Measurements from ENCODE around the gene PRSS56. TPM values are rescaled to one million over a fixed set of nuclear protein-coding genes. Genes with fewer than 3 reads are reported as not detected.

The PRSS56 gene
- total RNA-seq, 1 donor from 2014 or later = not detected

- no peak for DNase-seq (ENCODE audit: low spot score)
These were observed 34.2 kb upstream of the PRSS56 start for GRCh38 chr2:232485757-232486557.

DNA sequence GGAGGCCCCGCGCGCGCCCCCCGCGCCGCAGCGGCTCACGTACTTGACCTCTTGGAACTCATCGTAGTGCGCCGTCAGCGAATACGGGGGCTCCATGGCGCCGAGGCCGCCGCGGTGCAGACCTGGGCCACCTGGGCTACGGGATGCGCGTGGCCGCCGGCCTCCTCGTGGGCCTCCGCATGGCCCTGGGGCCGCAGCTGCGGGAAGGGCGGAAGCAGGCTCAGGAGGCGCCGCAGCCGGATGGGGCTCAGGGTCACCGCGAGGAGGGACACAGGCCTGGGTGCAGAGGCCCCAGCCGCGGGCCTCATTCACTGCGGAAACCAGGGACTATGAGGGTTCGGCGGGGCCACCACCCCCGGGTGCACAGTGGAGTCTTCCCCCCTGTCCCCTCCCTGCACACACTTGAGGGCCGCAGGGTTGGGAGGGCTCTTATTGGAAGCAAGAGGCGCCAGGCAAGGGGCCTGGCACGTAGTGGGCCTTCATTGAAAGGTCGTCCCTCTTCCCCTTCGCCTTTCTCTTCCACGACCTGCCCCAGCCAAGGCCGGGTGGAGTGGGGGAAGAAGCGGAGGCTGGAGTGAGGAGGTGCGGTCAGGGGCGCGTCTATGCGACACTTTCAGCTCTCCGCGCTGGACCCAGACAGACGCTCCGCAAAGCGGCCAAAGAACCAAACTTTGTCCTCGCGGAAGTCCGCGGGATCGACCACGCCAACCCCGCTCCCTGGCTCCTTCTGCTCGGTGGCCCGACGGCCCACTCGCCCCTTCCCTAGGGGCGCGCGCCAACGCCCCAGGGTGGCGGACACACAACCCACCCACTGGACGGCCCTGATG, 33.4 kb upstream of the PRSS56 start:
- ATAC-seq = no peak
- no peak for DNase-seq (ENCODE audit: low spot score)

More at GRCh38 chr2:232485757-232486557, 34.2 kb upstream of the PRSS56 start:
- ATAC-seq = no peak

DNA sequence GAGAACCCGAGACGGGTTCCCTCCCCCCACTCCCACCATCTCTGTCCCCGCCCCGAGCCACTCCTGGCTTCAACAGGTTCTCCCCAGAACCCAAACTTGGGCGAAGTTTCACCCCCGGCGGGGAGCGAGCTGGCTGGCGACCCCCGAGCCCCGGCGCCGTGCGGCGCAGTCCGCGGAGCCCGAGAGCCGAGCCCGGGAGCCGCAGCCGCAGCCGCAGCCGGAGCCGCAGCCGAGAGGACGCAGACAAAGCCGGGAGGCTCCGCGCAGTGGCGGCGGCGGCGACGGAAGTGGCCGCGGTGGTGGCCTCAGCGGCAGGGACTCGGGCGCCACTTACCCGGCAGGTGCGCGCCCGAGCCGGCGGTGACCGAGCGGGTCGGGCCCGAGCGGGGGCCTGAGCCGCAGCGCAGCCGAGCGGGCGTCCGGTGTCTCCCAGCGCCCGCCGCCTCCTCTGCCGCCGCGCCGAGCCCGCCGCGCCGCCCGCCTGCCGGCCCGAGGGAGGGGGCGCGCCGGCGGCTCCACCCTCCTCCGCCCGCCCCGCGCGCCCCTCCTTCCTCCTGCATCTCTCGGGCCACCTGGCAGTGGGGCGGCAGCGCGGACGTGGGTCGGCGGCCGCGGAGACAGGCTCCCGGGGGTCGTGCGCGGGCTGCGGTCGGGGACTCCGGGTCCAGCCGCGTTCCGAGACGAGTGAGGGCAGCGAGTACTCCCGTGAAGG, 32.6 kb upstream of the PRSS56 start, which contains the start of gene ECEL1:
Gene ECEL1 (minus strand): TSS at position 450 of the 712 bp plus-strand sequence. CDS start 1,181 bp downstream, outside the sequence.
- DNase-seq (ENCODE audit: low spot score) (no peak), ATAC-seq (no peak)

DNA sequence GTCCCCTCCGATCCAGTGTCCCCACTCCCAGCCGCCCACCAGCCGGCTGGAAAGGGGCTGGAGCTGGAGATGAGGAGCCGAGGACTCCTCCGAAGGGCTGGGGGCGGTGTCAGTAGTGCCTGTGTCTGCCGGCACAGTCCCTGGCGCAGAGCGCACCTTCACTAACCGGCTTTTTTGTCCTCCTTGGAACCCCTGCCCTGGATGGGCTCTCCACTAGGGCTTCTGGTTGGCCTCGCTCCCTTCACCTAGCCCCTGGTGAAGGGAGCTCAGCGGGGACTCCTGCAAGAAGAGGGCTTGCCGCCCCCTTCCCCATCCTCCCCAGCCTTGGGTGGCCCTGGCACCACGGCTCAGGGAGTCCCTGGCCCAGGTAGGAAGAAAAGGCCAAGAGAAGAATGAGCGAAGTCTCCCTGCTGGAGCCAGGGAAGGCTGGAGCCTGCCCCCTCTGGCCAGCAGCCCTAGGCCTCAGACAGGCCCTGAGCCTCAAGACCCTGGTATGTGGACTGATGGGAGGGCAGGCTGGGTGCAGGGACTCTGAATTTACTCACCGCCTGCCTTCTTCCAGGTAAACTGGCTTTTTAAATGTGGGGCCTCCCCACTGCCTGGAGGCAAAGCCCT, 32.0 kb upstream of the PRSS56 start:
- no peak for DNase-seq (ENCODE audit: low spot score)
- no peak for ATAC-seq

- no peak for DNase-seq (ENCODE audit: low spot score)
These were observed 31.4 kb upstream of the PRSS56 start for GRCh38 chr2:232488721-232489300.

DNA sequence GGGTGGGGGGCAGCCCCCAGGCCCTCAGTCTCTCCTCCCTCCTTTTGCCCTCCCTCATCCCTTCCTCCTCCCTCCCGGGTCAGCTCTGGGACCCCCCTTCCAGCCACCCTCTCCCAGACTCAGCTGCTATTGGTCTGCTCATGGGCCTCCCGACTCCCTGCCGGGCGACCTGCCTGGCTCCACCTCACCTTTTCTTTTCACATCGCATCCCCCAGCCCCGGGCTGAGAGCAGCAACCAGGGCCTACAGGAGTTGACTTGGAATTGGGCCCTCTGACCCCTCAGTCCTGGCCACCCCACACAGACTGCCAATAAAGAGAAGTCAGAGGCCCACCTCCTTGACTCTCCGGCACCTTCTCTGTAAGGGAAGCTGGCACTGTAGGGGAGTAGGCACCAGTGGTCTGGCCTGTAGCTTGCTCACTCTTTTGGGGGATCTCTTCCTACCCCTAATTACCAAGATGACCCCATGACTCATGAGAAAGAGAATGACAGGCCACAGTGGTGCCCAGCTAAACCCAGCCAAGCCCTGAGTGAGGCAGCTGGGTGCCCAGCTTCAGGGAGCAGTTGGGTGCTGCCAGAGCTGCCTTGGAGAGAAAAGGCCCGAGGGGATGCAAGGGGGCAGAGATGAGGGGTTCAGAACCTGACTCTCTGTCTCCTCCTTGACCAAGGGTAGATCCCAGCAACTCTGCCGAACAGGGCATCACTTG, 30.5 kb upstream of the PRSS56 start:
- ATAC-seq (no peak), DNase-seq (ENCODE audit: low spot score) (no peak)

More at GRCh38 chr2:232488721-232489300, 31.4 kb upstream of the PRSS56 start:
- ATAC-seq = no peak

DNA sequence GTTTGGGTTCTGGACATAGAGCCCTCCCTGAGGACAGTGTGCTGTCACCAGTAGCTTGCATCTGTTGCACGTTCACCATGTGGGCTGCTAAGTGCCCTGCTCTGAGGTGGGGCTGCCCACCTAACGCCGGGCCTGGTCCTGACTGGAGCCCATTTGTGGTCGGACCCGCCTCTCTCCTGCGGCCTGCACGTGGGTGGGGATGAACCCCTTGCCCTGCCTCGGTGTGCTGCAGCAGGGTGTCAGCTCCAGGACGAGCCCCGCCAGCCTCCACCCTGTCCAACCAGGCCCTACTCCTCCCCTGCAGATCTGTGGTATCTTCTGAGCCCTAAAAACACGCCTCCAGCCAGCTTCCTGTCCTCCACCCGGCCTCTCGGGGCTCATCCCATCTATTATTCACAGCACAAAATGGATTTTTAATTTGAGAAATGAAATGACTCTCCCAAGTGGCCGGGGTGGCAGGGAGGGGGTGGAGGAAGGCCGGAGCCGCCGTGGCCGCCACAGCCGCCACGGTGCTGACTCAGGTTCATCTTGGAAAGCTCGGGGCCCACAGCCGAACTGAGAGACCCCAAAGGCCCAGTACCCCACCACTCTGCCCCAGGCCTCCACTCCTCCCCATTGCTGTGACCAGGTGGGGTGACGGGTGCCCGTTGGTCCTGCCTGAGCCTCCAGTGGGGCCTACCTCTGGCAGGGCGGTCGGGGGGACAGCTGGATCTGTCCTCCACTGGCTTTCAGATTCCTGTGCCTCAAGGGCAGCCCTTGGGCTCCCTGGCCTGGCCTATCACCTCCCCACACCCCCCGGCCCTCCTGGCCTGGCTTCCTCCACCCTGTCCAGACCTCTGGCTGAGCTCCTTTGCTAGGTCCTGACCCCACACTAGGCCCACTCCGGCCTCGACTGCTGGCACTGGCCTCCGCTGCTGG, 29.7 kb upstream of the PRSS56 start:
- no peak for ATAC-seq
- no peak for DNase-seq (ENCODE audit: low spot score)

DNA sequence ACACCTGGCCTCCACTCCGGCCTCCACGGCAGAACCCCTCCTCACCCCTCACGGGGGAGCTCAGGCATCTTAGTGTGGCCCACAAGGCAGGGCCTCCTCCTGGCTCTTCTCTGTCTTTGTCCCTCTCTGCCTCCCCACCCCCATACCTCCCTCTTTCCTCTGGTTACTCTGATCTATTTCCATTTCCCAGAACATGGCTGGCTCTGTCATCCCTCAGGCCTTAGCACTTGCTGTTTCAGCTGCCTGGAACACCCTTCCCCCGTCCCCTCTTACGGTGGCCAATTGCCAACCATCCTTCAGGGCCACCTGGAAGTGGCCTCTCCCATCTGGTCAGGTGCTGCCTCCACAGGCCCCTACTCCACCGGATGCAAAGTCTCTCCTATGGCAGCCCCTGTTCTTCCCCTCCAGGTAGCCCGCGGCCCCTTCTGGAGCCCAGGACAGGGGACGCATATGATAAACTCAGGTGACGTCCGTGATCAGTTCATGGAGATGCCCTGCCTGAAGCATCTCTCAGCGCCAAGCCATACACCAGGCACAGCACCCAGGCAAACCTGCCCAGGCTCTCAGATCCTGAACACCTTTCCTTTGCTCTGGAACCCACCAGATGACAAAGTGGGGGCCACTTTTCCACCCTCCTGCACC, 28.9 kb upstream of the PRSS56 start:
- DNase-seq (ENCODE audit: low spot score) (no peak), ATAC-seq (no peak)

DNA sequence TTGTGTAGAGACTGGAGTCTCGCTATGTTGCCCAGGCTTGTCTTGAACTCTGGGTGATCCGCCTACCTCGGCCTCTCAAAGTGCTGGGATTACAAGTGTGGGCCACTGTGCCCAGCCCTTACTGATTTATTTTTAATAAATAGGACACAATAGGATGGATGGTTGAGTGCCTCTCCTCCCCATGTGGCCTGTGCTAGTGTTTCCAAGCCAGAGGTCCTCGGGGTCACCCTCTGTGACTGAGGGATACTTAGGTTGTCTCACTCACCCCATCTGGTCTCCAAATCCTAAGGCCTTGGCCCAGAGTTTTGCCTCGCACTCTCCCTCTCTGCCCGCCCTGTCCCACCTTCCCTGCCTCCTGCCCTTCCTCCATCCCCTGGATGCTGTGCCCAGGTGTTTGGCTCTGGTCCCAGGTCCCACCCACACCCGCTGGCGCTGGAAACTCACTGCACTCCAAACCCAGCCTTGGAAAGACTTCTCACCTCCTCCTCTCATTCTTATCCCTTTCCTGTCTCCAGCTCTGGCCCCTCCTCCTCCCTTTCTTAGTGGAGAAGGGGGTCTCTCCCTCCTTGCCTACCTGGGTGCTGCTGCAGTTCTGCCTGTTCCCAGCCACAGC, 27.8 kb upstream of the PRSS56 start:
- ATAC-seq (no peak), DNase-seq (ENCODE audit: low spot score) (no peak)

GRCh38 chr2:232492963-232493700, 27.1 kb upstream of the PRSS56 start:
- ATAC-seq (no peak), DNase-seq (ENCODE audit: low spot score) (no peak)

DNA sequence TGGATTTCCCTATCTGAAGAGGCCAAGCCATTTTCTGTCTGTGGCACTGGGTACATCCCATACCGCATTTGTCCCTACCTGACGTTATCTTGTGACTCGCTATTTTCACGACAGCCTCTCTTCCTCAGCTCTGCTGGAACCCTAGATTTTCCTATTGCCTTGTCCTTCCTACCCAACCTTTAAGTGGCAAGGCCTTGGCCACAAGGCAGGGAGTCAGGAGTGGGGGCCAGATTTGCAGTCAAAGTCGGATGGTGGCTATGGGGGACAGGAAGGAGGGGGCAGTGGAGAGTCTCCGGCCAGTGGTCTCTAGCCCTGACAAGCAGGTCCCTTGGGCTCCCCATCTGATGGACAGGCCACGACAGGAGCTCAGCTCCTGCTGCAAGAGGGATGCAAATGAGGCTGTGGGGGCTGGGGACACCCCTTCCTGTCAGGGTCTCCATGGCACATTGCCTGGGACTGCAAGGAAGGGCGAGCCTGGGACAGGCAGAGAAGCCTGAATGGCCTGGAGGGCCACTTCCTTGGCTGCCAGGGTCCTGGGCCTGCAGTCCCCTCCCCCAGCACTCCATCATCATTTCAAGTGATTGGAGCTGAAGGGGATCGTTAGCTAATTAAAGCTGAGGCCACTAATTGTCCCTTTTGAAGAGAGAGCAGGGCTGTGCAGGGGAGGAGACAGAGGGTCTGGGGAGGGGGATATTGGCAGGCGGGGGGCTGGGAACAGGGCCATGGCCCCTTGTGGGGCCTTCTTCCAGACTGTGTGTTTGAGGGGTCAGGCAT, 26.3 kb upstream of the PRSS56 start:
- DNase-seq (ENCODE audit: low spot score) = no peak

DNA sequence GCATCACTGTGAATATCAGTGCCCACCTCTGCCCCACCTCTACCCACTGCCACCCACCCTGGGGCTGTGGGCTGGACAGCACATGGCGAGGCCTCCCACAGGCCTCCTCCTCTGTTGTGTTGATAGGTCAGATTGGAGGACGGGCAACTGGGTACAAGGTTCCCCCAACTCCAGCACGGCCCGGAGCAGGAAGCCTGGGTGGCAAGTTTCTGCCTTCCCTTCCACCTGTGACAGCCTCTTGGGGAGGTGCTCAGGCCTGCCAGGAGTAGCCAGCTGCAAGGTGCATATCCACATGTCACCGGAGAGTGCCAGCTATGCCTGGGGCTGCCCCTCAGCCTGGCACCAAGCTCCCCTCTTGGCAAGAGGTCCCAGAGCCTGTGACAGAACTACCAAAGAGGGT, 25.6 kb upstream of the PRSS56 start:
- DNase-seq (ENCODE audit: low spot score) = no peak
- no peak for ATAC-seq

More for the DNA sequence above, 26.3 kb upstream of the PRSS56 start:
- ATAC-seq = no peak

DNA sequence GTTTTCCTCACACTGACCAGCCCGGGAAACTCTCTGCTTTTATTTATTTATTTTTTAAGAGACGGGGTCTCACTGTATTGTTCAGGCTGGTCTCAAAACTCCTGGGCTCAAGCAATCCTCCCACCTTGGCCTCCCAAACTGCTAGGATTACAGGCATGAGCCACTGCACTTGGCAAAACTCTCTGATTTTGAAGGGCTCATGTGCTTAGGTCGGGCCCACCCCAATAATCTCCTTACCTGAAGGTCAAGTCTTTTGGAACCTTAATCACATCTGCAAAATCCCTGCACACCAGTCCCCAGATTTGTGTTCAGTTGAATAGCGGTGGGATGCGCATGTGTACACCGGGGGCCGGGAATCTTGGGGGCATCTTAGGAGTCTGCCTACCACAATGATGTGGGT, 24.9 kb upstream of the PRSS56 start:
- no peak for DNase-seq (ENCODE audit: low spot score)
- ATAC-seq = no peak

DNA sequence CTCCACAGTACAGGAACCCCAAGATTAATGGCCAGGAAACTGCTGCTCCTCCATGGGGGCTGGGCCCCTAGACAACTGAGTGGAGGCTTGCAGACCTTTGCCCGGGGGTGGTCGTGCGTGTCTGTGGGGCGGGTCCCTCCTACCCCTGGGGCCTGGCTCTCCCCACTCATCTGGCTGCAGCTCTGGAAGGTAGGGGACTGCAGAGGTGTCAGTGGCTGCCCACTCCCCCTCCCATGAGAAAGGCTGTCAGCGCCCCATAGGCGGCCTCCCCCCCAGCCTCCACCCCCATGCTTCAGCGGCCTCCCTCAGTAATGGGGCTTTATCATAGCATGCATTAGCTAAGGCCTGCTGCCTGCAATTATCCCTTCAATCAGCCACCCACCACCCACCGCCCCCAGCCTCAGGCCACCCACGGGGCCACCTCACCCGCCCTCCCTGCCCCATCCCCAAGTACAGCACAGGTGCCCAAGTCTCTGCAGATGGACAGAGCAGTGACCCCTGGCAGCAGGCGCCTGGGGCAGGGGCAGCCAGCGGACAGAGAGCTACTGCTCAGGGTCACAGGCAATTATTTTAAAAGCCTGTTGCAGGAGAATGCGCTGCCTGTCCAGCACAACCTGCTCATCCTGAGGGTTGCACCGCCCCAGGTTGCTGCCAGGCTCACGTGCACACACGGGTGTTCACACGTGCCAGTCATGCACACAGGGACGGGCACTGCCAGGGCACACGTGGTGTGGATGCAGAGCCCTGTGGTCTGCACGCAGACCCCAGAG, 23.5 kb upstream of the PRSS56 start:
- ATAC-seq (no peak), DNase-seq (ENCODE audit: low spot score) (no peak)

DNA sequence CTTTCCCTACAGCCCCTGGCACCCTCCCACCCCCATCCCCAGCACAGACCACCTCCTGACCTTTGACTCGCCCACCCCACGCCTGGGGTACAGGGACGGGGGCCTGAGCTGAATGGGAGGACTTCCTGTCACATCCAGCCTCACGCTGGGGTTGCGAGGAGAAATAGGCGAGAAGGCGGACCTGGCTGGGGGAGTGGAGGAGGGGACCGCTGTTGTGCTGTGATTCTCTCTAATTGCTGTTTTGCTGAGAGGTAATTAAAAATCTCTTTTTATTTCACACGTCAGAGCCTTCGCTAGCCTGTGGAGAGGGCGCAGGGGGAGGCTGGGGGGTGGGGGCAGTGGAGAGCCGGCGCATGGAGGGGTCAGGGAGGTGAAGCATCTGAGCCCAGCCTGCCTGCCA, 22.8 kb upstream of the PRSS56 start:
- no peak for DNase-seq (ENCODE audit: low spot score)
- no peak for ATAC-seq

GRCh38 chr2:232498452-232498851, 21.7 kb upstream of the PRSS56 start:
- ATAC-seq = no peak
- no peak for DNase-seq (ENCODE audit: low spot score)
